Stimulated activated CD8-positive, alpha-beta memory T cell treated with anti-CD3 and anti-CD28 coated beads, Interleukin-4, amount 100 ng/mL, for 1 hour (primary cell): ENCODE measurements around the gene ZNF362.

Experiments
- DNase-seq, 2 donors: peaks; one replicate each; pipeline ENCODE4 v3.0.0-alpha.2; 2020; ENCODE audit warnings: low read depth in 2 of 2, low spot score in 1 of 2

Gene ZNF362

GRCh38 chr1:33244143-33244808 lies 12.0 kb upstream of the ZNF362 start:
- no peak for DNase-seq

- no peak for DNase-seq
Measured at GRCh38 chr1:33244809-33245186, 11.5 kb upstream of the ZNF362 start.

DNA sequence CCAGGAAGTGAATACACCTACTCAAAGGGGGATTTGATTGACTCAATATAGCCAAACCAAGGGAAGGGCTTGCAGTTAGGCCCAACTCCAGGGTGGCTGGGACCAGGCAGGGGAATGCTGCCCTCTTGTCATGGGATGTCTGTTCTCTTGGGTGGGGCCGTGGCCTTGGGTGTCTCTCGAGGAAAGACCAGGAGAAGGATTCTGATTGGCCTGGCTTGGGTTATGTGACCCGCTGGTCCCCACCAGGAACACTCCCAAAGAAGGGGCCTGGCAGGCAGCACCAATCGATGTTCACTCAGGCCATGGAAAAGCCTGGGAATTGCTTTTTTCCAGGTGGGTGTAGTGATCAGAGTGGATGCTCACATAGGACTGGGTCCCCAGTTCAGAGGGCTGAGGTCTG lies 10.1 kb upstream of the ZNF362 start:
- DNase-seq: no peak

DNA sequence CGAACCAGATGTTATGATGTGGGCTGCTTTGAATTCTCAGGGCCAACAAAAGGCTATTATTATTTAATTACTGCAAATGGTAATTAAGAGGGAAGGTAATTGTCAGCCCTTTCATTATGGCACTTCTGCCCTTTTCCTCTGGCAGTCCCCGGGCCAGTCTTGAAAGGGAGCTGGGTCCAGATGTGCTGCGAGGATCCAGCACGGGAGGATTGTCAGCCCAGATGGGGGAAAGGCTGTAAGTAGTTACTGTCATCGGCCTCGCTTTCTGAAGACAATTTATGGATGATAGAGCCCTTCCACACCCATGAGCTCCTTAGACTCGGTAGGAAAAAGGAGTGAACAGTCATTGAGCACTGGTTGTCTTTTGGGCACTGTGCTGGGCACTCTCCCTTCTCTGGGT lies 8.7 kb upstream of the ZNF362 start:
- DNase-seq: no peak

DNA sequence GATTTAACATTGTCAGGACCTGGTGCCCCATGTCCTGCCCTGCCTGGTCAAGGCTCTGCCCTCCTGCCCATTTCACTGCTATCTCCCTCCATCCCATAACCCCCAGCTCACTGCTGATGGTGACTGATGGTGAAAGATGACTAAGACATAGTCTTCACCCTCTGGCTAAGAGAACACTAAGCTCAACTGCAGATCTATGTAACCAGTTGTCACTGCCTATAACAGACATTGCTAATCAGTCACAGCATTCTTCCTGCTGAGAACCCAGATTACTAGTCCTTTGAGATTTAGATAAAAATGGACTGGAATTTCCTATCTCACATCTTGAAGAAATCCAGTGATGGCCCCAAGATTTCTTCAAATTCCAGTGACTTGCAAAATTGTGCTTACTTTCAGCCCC lies 8.0 kb upstream of the ZNF362 start:
- DNase-seq: no peak

DNA sequence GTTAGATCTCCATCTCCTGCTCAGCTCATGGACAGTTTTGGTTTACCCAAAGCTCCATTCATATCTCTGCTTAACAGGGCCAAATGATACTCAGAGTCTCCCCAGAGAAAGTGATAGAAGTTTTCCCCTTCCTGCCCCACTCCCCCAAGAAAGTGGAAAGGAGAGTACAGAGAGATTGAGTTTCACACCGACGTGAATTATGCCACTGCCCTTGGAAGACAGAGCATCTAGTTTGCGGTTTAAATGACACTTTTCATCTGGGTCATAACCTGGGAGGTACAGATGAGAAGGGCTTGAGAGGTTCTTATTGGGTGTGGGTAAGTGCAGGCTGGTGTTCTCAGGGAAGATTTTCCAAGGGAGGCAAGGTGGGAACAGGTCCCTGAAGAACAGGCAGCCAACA lies 6.9 kb upstream of the ZNF362 start:
- DNase-seq: no peak

DNA sequence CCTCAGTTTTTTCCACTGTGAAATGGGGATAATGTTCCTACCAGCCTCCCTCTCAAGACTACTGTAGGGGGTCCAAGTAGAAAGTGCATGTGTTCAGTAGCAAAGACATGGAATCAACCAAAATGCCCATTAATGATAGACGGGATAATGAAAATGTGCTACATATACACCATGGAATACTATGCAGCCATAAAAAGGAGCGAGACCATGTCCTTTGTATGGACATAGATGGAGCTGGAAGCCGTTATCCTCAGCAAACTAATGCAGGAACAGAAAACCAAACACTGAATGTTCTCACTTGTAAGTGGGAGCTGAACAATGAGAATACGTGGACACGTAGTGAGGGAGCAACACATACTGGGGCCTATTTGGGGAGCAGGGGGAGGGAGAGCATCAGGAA lies 6.1 kb upstream of the ZNF362 start:
- no peak for DNase-seq

- no peak for DNase-seq
Measured at GRCh38 chr1:33250724-33251123, 5.6 kb upstream of the ZNF362 start.

DNA sequence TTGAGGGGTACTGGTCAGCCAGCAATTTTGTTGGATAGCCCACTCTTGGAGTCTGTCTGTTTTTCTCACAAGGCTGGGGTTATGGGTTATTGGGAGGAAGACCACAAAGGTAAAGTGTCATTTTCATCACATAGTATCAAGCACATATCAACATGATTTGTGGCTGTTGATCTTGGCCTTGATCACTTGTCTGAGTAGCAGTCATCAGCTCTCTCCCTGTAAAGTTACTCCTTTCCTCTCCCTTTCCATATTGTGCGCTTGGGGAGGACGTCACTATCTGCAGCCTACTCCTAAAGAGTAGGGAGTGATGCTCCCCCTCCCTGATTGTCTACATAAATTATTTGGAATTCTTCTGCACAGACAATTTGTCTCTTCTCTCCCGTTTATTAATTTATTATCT lies 1.8 kb upstream of the ZNF362 start:
- DNase-seq: no peak

DNA sequence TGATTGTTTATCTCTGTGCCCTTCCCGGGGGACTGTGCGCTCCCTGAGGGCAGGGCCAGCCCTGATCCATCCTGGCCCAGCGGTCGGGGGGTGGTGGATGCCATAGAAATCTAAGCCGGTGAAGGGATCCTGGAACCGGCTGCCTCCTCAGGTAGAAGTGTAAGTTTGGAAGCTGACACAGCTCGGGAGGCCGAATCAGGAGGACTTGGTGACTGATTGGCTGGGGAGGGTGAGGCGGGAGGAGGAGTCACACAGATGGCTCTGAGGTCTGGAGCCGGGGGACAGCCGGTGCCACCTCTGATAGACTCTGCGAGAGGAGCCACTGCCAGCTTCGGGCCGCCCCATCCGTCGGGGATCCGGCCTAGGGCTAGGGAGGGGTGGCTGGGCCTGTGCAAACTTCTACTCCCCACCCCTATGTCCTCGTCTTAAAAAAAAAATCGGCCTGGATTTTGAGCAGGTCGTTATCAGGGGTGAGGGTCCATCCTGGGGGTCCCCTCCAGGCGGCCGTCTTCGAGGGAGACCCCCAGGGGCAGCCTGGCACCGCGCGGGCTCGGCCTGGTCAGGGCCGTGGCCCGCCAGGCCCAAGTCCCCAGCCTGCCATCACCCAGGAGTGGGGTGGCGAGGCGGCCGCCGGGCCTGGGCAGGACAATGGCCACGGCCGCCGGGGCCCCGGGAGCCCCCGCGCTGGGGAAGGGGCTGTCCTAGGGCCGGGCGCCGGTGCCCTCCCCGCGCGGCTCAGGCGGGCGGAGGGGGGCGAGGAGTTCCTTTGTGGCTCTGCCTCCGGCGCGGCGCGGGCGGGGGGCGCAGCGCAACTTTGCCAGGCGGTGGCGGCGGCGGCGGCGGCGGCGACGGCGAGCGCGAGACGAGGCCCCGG lies 708 bp upstream of the ZNF362 start:
- DNase-seq: no peak

DNA sequence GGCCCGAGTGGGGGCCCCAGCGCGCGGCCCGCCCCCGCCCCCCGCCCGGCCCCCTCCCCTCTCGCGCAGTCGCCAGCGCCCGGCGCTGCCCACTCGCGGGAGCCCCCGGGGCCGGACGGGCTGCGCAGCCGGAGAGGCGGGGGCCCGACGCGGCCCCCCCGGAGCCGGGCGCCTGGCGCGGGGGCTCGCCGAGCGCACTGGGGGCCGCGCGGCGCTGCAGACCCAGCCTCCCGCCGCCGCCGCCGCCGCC lies 146 bp upstream of the ZNF362 start:
- DNase-seq: no peak

GRCh38 chr1:33257207-33257771 lies 997 bp downstream of the ZNF362 start:
- DNase-seq: no peak

GRCh38 chr1:33257772-33258712 lies 1.8 kb downstream of the ZNF362 start:
- DNase-seq: no peak

DNA sequence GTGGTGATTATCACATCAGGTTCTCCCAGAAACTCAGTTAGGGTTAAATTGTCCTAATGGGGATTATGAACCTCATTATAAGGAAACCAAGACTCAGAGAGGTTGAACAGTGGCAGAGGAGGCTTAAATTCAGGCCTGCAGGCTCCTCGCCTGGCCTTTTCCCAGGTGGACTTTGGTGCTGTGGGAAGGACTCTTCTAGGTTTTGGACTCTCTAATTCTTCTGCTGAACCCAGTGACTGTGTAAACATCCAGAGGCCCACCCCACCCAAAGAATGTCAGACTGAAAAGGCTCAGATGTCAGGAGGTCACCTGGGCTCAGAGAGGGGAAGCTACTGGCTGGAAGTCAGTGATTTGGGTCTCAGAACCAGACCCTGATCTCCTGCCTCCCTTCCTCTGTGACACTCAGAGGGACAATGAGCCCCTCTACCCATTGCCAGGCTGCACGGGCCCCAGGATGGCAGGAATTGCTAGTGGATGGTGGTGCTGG lies 2.5 kb downstream of the ZNF362 start:
- no peak for DNase-seq

GRCh38 chr1:33259879-33260278 lies 3.6 kb downstream of the ZNF362 start:
- no peak for DNase-seq

DNA sequence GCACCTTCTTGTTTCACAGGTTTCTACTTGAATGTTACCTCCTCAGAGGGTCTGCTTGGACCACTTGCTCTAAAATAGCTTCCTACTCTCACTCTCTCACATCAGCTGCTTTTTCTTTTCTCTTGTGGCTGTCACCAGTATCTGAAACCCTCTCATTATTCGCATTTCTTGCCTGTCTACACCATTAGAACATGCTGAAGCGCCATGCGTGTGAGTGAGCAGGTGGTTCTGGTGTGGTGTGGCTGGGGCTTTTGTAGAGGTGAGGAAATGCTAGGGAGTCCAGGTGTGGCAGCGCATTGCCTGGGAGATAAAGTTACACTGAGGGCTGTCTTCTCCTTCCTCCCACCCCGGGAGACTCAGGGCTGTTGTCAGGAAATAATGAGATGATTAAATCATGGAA lies 4.1 kb downstream of the ZNF362 start:
- DNase-seq: no peak

DNA sequence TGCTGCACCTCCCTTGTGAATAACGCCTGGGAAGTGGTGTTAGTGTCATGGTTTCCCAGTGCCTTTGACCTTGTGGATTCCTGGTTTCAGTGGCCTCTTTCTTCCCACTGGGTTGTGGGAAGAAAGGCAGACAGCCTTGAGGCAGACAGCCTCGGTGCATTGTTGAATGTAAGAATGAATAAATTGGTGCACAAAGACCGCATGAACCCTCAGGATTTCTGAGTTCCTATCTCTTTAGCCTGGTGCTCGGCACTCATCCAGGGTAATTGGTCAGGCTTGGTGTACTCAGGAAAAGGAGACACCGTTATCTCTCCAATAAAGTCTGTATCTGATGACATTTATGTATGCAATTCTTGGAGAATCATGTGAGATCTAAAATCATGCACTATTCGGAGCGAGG lies 5.1 kb downstream of the ZNF362 start:
- DNase-seq: no peak

- DNase-seq: no peak
Measured at GRCh38 chr1:33263890-33264504, 7.7 kb downstream of the ZNF362 start.

GRCh38 chr1:33265780-33266605 lies 9.7 kb downstream of the ZNF362 start:
- no peak for DNase-seq

DNA sequence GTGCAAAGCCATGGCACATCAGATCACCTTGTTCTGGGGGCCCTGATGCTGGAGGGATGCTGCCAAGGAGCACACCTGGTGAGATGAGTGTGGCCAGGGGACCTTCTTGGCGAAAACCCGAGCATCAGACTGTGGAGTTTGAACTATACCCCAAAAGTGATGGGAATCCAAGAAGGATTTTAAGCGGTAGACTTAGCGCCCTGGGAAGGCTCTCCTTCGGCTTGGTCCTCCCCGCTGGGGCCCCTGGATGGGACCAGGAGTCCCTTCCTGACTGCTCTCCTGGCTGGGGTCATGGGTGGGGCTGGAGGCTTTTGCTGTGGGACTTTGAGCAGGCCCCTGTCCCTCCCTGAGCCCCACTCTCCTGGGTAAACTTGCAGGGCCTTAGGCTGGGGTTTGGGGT lies 10.5 kb downstream of the ZNF362 start:
- DNase-seq: no peak
